Inferior parietal cortex (tissue), 1 donor: ENCODE data around the gene NDST3.
"Not testable (repeated sequence)": the region's sequence is repeated elsewhere in the genome, so short reads cannot be mapped to it uniquely, and the experiment has no call there.

Source experiments
- DNase-seq: peaks from one replicate; pipeline ENCODE4 v3.0.0-alpha.2; 2016; ENCODE audit errors: extremely low spot score

NDST3 gene

GRCh38 chr4:118177126-118177525 lies 142.8 kb downstream of the NDST3 start:
- no peak for DNase-seq

DNA sequence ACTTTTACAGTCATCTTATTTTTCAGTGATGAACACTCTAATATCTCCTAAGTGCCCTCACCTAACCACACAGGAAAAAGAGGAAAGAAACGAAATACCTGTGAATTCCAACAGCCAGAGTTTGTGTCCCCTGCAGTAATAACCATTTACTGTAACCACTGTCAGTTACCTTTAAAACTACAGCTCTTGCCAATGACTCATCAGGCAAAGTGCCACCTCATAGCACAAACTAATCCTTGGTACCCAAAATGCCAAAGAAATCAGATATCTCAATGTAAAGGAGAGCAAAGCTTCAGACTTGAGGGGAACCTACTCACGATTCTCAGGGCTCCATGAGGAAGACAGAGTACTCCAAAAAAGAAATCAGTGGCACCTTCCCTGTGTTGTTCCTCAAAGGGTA lies 146.5 kb downstream of the NDST3 start:
- DNase-seq = no peak

GRCh38 chr4:118190903-118191302 lies 156.6 kb downstream of the NDST3 start:
- no peak for DNase-seq

- DNase-seq = no peak
Measured at GRCh38 chr4:118193421-118193820, 159.1 kb downstream of the NDST3 start.

GRCh38 chr4:118206627-118207026 lies 172.3 kb downstream of the NDST3 start:
- DNase-seq = no peak

- no peak for DNase-seq
Measured at GRCh38 chr4:118213101-118213500, 178.8 kb downstream of the NDST3 start.

DNA sequence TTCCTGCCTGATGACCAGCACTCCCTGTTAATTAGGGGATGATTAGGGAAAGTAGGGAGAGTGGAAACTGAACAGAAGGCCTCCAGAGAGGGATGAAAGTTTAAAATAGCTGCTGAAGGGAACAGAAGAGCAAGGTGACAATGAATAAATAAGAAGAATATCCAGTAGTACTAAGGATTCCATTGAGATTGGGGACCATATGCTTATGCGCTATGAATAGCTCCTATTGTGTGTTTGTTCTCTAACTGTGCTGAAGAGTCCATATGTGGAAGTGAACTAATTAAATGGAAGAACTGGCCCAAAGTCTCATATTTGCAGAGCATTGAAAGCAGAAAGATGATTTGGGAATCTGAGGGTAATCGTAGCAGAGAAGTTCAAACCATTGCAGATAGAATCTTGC lies 181.5 kb downstream of the NDST3 start:
- no peak for DNase-seq

DNA sequence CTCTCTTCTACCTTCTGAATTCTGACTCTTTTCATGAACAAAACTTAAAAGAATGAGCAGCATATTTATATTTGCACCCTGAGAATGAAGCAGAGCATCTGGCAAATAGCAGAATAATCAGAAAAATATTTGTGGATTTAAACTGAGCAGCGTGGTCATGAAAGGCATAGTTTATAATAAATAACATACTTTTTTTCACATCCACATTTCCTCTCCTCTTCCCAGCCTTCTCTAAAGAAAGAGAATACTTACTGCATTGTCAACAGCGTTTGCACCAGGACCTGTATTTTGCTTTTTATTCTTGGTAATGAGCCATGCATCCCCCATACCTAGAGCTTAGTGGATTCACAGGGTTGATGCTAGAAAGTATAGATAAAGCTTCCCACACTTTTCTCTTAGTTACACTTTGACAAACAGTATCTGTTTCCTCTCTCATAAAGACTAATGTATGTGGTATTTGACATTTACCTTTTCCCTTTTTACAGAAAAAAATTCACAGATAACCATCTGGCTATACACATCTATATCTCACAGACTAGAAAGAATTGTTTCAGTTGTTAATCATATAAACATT lies 187.0 kb downstream of the NDST3 start:
- no peak for DNase-seq

- peak; percentile 81 for DNase-seq
Measured at GRCh38 chr4:118224243-118224829, 190.1 kb downstream of the NDST3 start.

- no peak for DNase-seq
Measured at GRCh38 chr4:118225511-118225910, 191.2 kb downstream of the NDST3 start.

GRCh38 chr4:118226311-118227010 lies 192.2 kb downstream of the NDST3 start:
- DNase-seq = no peak

- DNase-seq = peak; percentile 54
Measured at GRCh38 chr4:118235566-118236120, 201.4 kb downstream of the NDST3 start.

DNA sequence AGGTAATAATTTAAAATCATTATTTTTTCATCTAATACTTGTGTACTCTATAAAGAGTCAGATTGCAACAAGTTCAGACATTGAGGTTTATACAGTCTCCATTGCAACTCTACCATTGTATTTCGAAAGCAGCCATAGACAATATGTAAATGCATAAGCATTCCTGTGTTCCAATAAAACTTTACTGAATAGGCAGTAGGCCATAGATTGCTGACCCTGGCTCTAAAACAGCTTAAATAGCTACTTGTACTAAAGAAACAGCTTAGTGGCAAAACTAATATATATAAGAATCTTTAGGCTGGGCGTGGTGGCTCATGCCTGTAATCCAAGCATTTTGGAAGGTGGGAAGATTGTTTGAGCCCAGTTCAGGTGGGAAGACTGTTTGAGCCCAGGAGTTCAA lies 203.2 kb downstream of the NDST3 start:
- DNase-seq = no peak

DNA sequence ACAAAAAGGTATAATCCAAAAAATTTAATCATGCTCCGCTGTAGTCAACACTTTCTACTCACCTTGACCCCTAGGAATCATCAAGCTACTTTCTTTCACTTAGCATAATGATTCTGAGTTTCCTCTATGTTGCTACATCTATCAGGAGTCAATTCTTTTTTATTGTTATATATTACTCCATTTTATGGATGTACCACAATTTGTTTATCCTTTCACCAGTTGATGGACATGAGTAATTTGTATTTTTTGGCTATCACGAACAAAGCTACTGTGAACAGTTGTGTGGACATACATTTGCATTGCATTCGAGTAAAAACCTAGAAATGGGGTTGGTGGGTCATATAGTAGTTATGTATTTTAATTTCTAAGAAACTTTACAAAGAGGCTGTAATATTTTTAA lies 215.6 kb downstream of the NDST3 start:
- no peak for DNase-seq

GRCh38 chr4:118254368-118254767 lies 220.1 kb downstream of the NDST3 start:
- DNase-seq = no peak

DNA sequence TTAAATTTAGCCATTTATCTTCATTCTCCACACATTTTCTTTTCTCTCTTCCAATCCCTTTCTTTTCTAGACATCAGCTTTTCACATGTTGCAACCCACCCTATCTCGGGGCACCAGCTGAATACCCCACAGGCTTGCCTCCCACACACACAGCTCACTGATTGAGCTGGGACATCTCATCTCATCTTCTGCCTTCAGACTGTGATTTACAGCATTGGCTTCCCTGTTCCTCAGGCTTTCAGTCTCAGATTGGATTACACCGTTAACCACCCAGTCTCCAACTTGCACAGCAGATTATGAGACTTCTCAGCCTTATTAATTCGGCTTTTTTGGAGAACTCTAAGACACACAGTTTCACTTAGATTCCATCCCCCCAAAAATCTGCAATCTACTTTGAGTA lies 224.8 kb downstream of the NDST3 start:
- DNase-seq = no peak

- DNase-seq = no peak
Measured at GRCh38 chr4:118260309-118260708, 226.0 kb downstream of the NDST3 start.

- no peak for DNase-seq
Measured at GRCh38 chr4:118264096-118264495, 229.8 kb downstream of the NDST3 start.

- no peak for DNase-seq
Measured at GRCh38 chr4:118265312-118266144, 231.2 kb downstream of the NDST3 start.

DNA sequence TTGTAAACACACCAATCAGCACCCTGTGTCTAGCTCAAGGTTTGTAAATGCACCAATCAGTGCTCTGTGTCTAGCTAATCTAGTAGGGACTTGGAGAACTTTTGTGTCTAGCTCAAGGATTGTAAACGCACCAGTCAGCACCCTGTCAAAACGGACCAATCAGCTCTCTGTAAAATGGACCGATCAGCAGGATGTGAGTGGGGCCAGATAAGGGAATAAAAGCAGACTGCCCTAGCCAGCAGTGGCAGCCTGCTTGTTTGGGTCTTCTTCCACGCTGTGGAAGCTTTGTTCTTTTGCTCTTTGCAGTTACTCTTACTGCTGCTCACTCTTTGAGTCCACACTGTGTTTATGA lies 231.8 kb downstream of the NDST3 start:
- DNase-seq = not testable (repeated sequence)

GRCh38 chr4:118268780-118269179 lies 234.5 kb downstream of the NDST3 start:
- no peak for DNase-seq

- peak; percentile 78 for DNase-seq
Measured at GRCh38 chr4:118270492-118270891, 236.2 kb downstream of the NDST3 start.
